Hematopoietic multipotent progenitor cell (in vitro differentiated cells): ENCODE data around the gene DISP1. TPM values are rescaled to one million over a fixed set of nuclear protein-coding genes. Genes with fewer than 3 reads are reported as not detected.

Source experiments
- DNase-seq, 3 donors: peaks; one replicate each; pipeline ENCODE4 v3.0.0-alpha.2; 2011 to 2015; ENCODE audit warnings: low read depth in 2 of 3, low spot score in 2 of 3
- total RNA-seq: library from RNA; depleted of rRNA; stranded (reverse); fragments of >200 nt; gene quantifications from one replicate; pipeline ENCODE4 v1.2.3, GENCODE V29; 2012

The DISP1 gene
- total RNA-seq, 1 donor = 3.5 TPM

GRCh38 chr1:222791006-222791710 lies 23.7 kb upstream of the DISP1 start:
- no peak for DNase-seq

- peak in 1 of 3 donors; percentile 54 for DNase-seq
Observed at GRCh38 chr1:222792744-222793143, 22.1 kb upstream of the DISP1 start.

- no peak for DNase-seq
Observed at GRCh38 chr1:222794656-222795474, 20.0 kb upstream of the DISP1 start.

- DNase-seq = peak in 1 of 3 donors; percentile 7
Observed at GRCh38 chr1:222798116-222798515, 16.7 kb upstream of the DISP1 start.

GRCh38 chr1:222798975-222799374 lies 15.9 kb upstream of the DISP1 start:
- DNase-seq = no peak

- no peak for DNase-seq
Observed at GRCh38 chr1:222801067-222801466, 13.8 kb upstream of the DISP1 start.

GRCh38 chr1:222811671-222812070 lies 3.2 kb upstream of the DISP1 start:
- no peak for DNase-seq

- peak in 1 of 3 donors; percentile 2 for DNase-seq
Observed at GRCh38 chr1:222813866-222814535, 838 bp upstream of the DISP1 start.

- no peak for DNase-seq
Observed at GRCh38 chr1:222815440-222815765, 564 bp downstream of the DISP1 start.

- DNase-seq = no peak
Observed at GRCh38 chr1:222817529-222817928, 2.7 kb downstream of the DISP1 start.

- DNase-seq = no peak
Observed at GRCh38 chr1:222818171-222818570, 3.3 kb downstream of the DISP1 start.

- no peak for DNase-seq
Observed at GRCh38 chr1:222820171-222820712, 5.4 kb downstream of the DISP1 start.

GRCh38 chr1:222821239-222821638 lies 6.4 kb downstream of the DISP1 start:
- no peak for DNase-seq

- DNase-seq = no peak
Observed at GRCh38 chr1:222823695-222824094, 8.9 kb downstream of the DISP1 start.

GRCh38 chr1:222824641-222825040 lies 9.8 kb downstream of the DISP1 start:
- no peak for DNase-seq

GRCh38 chr1:222828939-222829338 lies 14.1 kb downstream of the DISP1 start:
- DNase-seq = peak in 1 of 3 donors; percentile 2

- DNase-seq = no peak
Observed at GRCh38 chr1:222829868-222830267, 15.0 kb downstream of the DISP1 start.

GRCh38 chr1:222833356-222833876 lies 18.6 kb downstream of the DISP1 start:
- DNase-seq = no peak

- no peak for DNase-seq
Observed at GRCh38 chr1:222843469-222844410, 28.9 kb downstream of the DISP1 start.

- no peak for DNase-seq
Observed at GRCh38 chr1:222844411-222844779, 29.6 kb downstream of the DISP1 start.
